H9 (cell line): ENCODE measurements around the gene LARGE1. TPM values are rescaled to one million over a fixed set of nuclear protein-coding genes. Genes with fewer than 3 reads are reported as not detected.

Experiments used
- DNase-seq: peaks from one replicate; pipeline ENCODE4 v3.0.0-alpha.2; 2017
- H2AFZ ChIP-seq: one replicate; pipeline ENCODE4 v1.6.1; 2013; ENCODE audit warnings: mild to moderate bottlenecking, low read length, control low read depth, moderate library complexity
- H2AK5ac ChIP-seq: 2 replicates; pipeline ENCODE4 v1.6.1; 2013; ENCODE audit warnings: low read length, control low read depth, mixed read lengths; ENCODE audit not compliant: insufficient read length
- H2BK120ac ChIP-seq: one replicate; pipeline ENCODE4 v1.6.1; 2013; ENCODE audit warnings: low read depth, mild to moderate bottlenecking, low read length, control low read depth, inconsistent platforms; ENCODE audit not compliant: poor library complexity, severe bottlenecking
- H2BK12ac ChIP-seq: 2 replicates; pipeline ENCODE4 v1.6.1; 2013; ENCODE audit warnings: low read length, control low read depth, mixed read lengths, low read depth; ENCODE audit not compliant: insufficient read length
- H2BK15ac ChIP-seq: 2 replicates; pipeline ENCODE4 v1.6.1; 2013; ENCODE audit warnings: low read depth, low read length, control low read depth
- H2BK20ac ChIP-seq: one replicate; pipeline ENCODE4 v1.6.1; 2013; ENCODE audit warnings: low read depth, mild to moderate bottlenecking, low read length, control low read depth, inconsistent platforms; ENCODE audit not compliant: poor library complexity, severe bottlenecking
- H2BK5ac ChIP-seq: 2 replicates; pipeline ENCODE4 v1.6.1; 2013; ENCODE audit warnings: low read length, control low read depth, mixed read lengths; ENCODE audit not compliant: insufficient read length
- H3K14ac ChIP-seq: 2 replicates; pipeline ENCODE4 v1.6.1; 2013; ENCODE audit warnings: low read length, control low read depth; ENCODE audit not compliant: insufficient read depth
- H3K18ac ChIP-seq: 2 replicates; pipeline ENCODE4 v1.6.1; 2013; ENCODE audit warnings: low read depth, mild to moderate bottlenecking, mixed read lengths, low read length, control low read depth; ENCODE audit not compliant: insufficient read length
- H3K23ac ChIP-seq: 2 replicates; pipeline ENCODE4 v1.6.1; 2013; ENCODE audit warnings: low read length, control low read depth, mixed read lengths, low read depth; ENCODE audit not compliant: insufficient read length
- H3K23me2 ChIP-seq: 2 replicates; pipeline ENCODE4 v1.6.1; 2013; ENCODE audit warnings: low read depth, mild to moderate bottlenecking, mixed read lengths, low read length, control low read depth; ENCODE audit not compliant: insufficient read length, poor library complexity, severe bottlenecking
- H3K27ac ChIP-seq: 2 replicates; pipeline ENCODE4 v1.5.1; 2013; ENCODE audit warnings: low read length, control low read depth, mixed read lengths, low read depth; ENCODE audit not compliant: insufficient read length
- H3K27me3 ChIP-seq: 2 replicates; pipeline ENCODE4 v1.6.1; 2013; ENCODE audit warnings: low read length, control low read depth, inconsistent platforms; ENCODE audit not compliant: insufficient read depth
- H3K4ac ChIP-seq: 2 replicates; pipeline ENCODE4 v1.6.1; 2013; ENCODE audit warnings: low read depth, mild to moderate bottlenecking, control low read depth, inconsistent platforms, low read length, moderate library complexity
- H3K4me1 ChIP-seq: 2 replicates; pipeline ENCODE4 v1.6.1; 2013; ENCODE audit warnings: low read length, control low read depth, inconsistent platforms; ENCODE audit not compliant: insufficient read depth
- H3K4me2 ChIP-seq: 2 replicates; pipeline ENCODE4 v1.6.1; 2013; ENCODE audit warnings: low read length, control low read depth, mixed read lengths; ENCODE audit not compliant: insufficient read length, insufficient read depth
- H3K56ac ChIP-seq: 2 replicates; pipeline ENCODE4 v1.6.1; 2013; ENCODE audit warnings: low read depth, mild to moderate bottlenecking, mixed read lengths, low read length, control low read depth; ENCODE audit not compliant: insufficient read length
- H3K79me1 ChIP-seq: 2 replicates; pipeline ENCODE4 v1.6.1; 2013; ENCODE audit warnings: low read depth, mild to moderate bottlenecking, moderate library complexity, low read length, control low read depth, inconsistent platforms; ENCODE audit not compliant: insufficient read depth, poor library complexity, severe bottlenecking
- H3K79me2 ChIP-seq: 2 replicates; pipeline ENCODE4 v1.6.1; 2013; ENCODE audit warnings: low read length, control low read depth, inconsistent platforms; ENCODE audit not compliant: insufficient read depth
- H3K9ac ChIP-seq: 2 replicates; pipeline ENCODE4 v1.6.1; 2013; ENCODE audit warnings: low read length, control low read depth, mixed read lengths; ENCODE audit not compliant: insufficient read length; ENCODE audit errors: extremely low read depth
- H3K9me3 ChIP-seq: one replicate; pipeline ENCODE4 v1.6.1; 2013; ENCODE audit warnings: low read depth, low read length, inconsistent platforms; ENCODE audit not compliant: control insufficient read depth
- H3T11ph ChIP-seq: one replicate; pipeline ENCODE4 v1.6.1; 2013; ENCODE audit warnings: mild to moderate bottlenecking, low read length, control low read depth, inconsistent platforms
- H4K20me1 ChIP-seq: one replicate; pipeline ENCODE4 v1.6.1; 2013; ENCODE audit not compliant: control insufficient read depth, insufficient read length, insufficient read depth
- H4K5ac ChIP-seq: 2 replicates; pipeline ENCODE4 v1.6.1; 2013; ENCODE audit warnings: low read depth, mild to moderate bottlenecking, mixed read lengths, low read length, control low read depth; ENCODE audit not compliant: insufficient read length
- H4K8ac ChIP-seq: replicated peaks from 2 replicates; pipeline ENCODE4 v1.6.1; 2013; ENCODE audit warnings: low read length, control low read depth, mixed read lengths, low read depth; ENCODE audit not compliant: insufficient read length
- H4K91ac ChIP-seq: 2 replicates; pipeline ENCODE4 v1.6.1; 2013; ENCODE audit warnings: low read depth, mild to moderate bottlenecking, moderate library complexity, mixed read lengths, low read length, control low read depth; ENCODE audit not compliant: insufficient read length
- H3K27ac Mint-ChIP-seq, 3 experiments: 2 replicates in 2 of 3; 3 replicates in 1 of 3; pipeline ENCODE4 v1.8.0; 2020 to 2021; ENCODE audit warnings: mixed read lengths in 3 of 3, mild to moderate bottlenecking in 1 of 3, moderate library complexity in 1 of 3
- H3K27me3 Mint-ChIP-seq: 2 replicates; pipeline ENCODE4 v1.8.0; 2021; ENCODE audit warnings: low read depth, mild to moderate bottlenecking, moderate library complexity, mixed read lengths
- H3K36me3 Mint-ChIP-seq, 3 experiments: 2 replicates in 2 of 3; 3 replicates in 1 of 3; pipeline ENCODE4 v1.8.0; 2020 to 2021; ENCODE audit warnings: low read depth in 3 of 3, mixed read lengths in 3 of 3; ENCODE audit not compliant: insufficient read depth in 1 of 3
- H3K4me1 Mint-ChIP-seq, 2 experiments: 2 replicates each; pipeline ENCODE4 v1.8.0; 2020; ENCODE audit warnings: mixed read lengths in 2 of 2
- H3K4me3 Mint-ChIP-seq, 2 experiments: 2 replicates in 1 of 2; 3 replicates in 1 of 2; pipeline ENCODE4 v1.8.0; 2020 to 2021; ENCODE audit warnings: mild to moderate bottlenecking in 2 of 2, mixed read lengths in 2 of 2, moderate library complexity in 1 of 2
- H3K9me3 Mint-ChIP-seq, 2 experiments: 2 replicates in 1 of 2; 3 replicates in 1 of 2; pipeline ENCODE4 v1.8.0; 2020; ENCODE audit warnings: mild to moderate bottlenecking in 2 of 2, mixed read lengths in 2 of 2, moderate library complexity in 1 of 2
- CTCF ChIP-seq: fragments of 200-600 bp; sonication (generic); conservative IDR thresholded peaks from 3 replicates; pipeline ENCODE4 v1.8.0; 2021; ENCODE audit warnings: antibody characterized with exemption, mild to moderate bottlenecking
- WGBS: extraction: QIAGEN DNeasy Blood & Tissue Kit; methylation state at CpG from one replicate; pipeline ENCODE4 v1.1.7; 2013; ENCODE audit warnings: missing lambda C conversion rate, low lambda C conversion rate, mixed read lengths; ENCODE audit not compliant: insufficient read length; ENCODE audit errors: extremely low coverage; 5-methylcytosine and 5-hydroxymethylcytosine counted together
- total RNA-seq: library from RNA; stranded (reverse); gene quantifications from 2 replicates; pipeline ENCODE4 v1.2.1, GENCODE V29; 2021

Gene LARGE1
- total RNA-seq, 1 experiment from 2014 or later: 43.5 TPM

- no peaks in the 10 kb centered on the region for H3K23me2 ChIP-seq
- no peak overlapping the region for H3K18ac ChIP-seq
- no peak overlapping the region for H3K9ac ChIP-seq
- no peak overlapping the region for H3K27ac ChIP-seq
- no peak for DNase-seq
- H2BK120ac ChIP-seq: no peak overlapping the region
- H2AK5ac ChIP-seq: no peak overlapping the region
- no peak overlapping the region for H4K5ac ChIP-seq
- no peak overlapping the region for H3K4me2 ChIP-seq
- no peaks in the 10 kb centered on the region for H3K27me3 ChIP-seq
- H3K14ac ChIP-seq: no peak overlapping the region
- H3K56ac ChIP-seq: no peak overlapping the region
- no peak overlapping the region for H2BK5ac ChIP-seq
- no peaks in the 10 kb centered on the region for H3K4me1 ChIP-seq
- H4K8ac ChIP-seq: no peak overlapping the region
- no peak overlapping the region for H3K23ac ChIP-seq
- no peak overlapping the region for H2BK12ac ChIP-seq
- Mint-ChIP-seq H3K4me3 (no peak overlapping the region), H3K4me1 (no peaks in the 10 kb centered on the region), H3K9me3 (no peaks in the 10 kb centered on the region), H3K36me3 (peaks cover 0 to 2% (median 0%) of the 10 kb centered on the region in 3 experiments; a peak in 1 of 7 replicates), H3K27ac (no peak overlapping the region), H3K27me3 (no peaks in the 10 kb centered on the region)
- H3T11ph ChIP-seq: no peak overlapping the region
- no peak overlapping the region for H2AFZ ChIP-seq
- H3K9me3 ChIP-seq: no peaks in the 10 kb centered on the region
- H4K91ac ChIP-seq: no peak overlapping the region
- no peak overlapping the region for H2BK15ac ChIP-seq
- no peaks in the 10 kb centered on the region for H4K20me1 ChIP-seq
- H3K79me1 ChIP-seq: no peaks in the 10 kb centered on the region
- H3K4ac ChIP-seq: no peak overlapping the region
- no peak overlapping the region for H2BK20ac ChIP-seq
- H3K79me2 ChIP-seq: no peaks in the 10 kb centered on the region
- no peak for TF ChIP-seq CTCF
- WGBS: no CpG with 5 or more reads among the region's 6 CpGs
Measured at GRCh38 chr22:33393432-33393831, 526.8 kb downstream of the LARGE1 start.
